K562 (cell line): ENCODE results near the gene CCDC144A. TPM values are rescaled to one million over a fixed set of nuclear protein-coding genes. Genes with fewer than 3 reads are reported as not detected.
"Not testable (repeated sequence)": the region's sequence is repeated elsewhere in the genome, so short reads cannot be mapped to it uniquely, and the experiment has no call there.

ENCODE experiments used
- ATAC-seq: fragments of 200-7000 bp; cut with Tn5 transposase; 3 replicates; pipeline ENCODE4 v1.9.1; 2020; ENCODE audit warnings: moderate library complexity
- BruUV-seq: library from RNA; stranded (reverse); fragments of 400-500 nt; replicated peaks from 2 replicates; lab custom pipeline; 2021; lab: Mats Ljungman, UMichigan
- CTCF ChIA-PET: fragments of 300-600 bp; formaldehyde crosslinking; extraction: SDS; loops from one replicate; lab custom pipeline; 2021; ENCODE audit warnings: low intra/inter-chr PET ratio; lab: Yijun Ruan, JAX
- POLR2A ChIA-PET: fragments of 300-600, 350-650 bp; sonication (Branson Sonifier 250); formaldehyde crosslinking; extraction: SDS; loops from one replicate; lab custom pipeline; 2021; ENCODE audit warnings: antibody characterized with exemption, inconsistent platforms; lab: Yijun Ruan, JAX
- DNase-seq, 4 experiments: peaks; one replicate each; pipeline versions ENCODE4 v3.0.0 to v3.0.0-alpha.2; 2011 to 2018; ENCODE audit warnings: low spot score in 3 of 4, mixed read lengths in 3 of 4; ENCODE audit errors: extremely low read depth in 1 of 4
- FAIRE-seq: peaks from 2 replicates; lab custom pipeline; 2011; peaks lifted over from hg19 to GRCh38; lab: Jason Lieb, UNC
- H2AFZ ChIP-seq: 2 replicates; pipeline ENCODE4 v1.6.0; 2011; ENCODE audit warnings: low read depth, low read length, control low read depth, inconsistent platforms
- H3K27ac ChIP-seq: fragments of 200-600 bp; 3 replicates; pipeline ENCODE4 v1.8.0; 2011; ENCODE audit warnings: low read depth, mild to moderate bottlenecking, control low read depth, inconsistent platforms, low read length, moderate library complexity, mixed read lengths; ENCODE audit errors: extremely low read depth
- H3K27me3 ChIP-seq, 2 experiments: fragments of 300-600 bp in 1 of 2; 2 replicates in 1 of 2; 3 replicates in 1 of 2; pipeline versions ENCODE4 v1.6.0 to v1.8.0; 2011; ENCODE audit warnings: inconsistent platforms in 2 of 2, low read length in 2 of 2, mild to moderate bottlenecking in 1 of 2, mixed read lengths in 1 of 2, moderate library complexity in 1 of 2; ENCODE audit not compliant: control insufficient read depth in 2 of 2, insufficient read depth in 2 of 2
- H3K36me3 ChIP-seq: fragments of 300-600 bp; 3 replicates; pipeline ENCODE4 v1.8.0; 2011; ENCODE audit warnings: mild to moderate bottlenecking, low read length, inconsistent platforms; ENCODE audit not compliant: control insufficient read depth, insufficient read depth
- H3K4me1 ChIP-seq, 2 experiments: fragments of 200-600 bp in 1 of 2; replicated peaks in 1 of 2; 2 replicates in 1 of 2; 3 replicates in 1 of 2; pipeline versions ENCODE4 v1.5.1 to v1.8.0; 2011; ENCODE audit warnings: inconsistent platforms in 2 of 2, low read length in 2 of 2, mild to moderate bottlenecking in 1 of 2, mixed read lengths in 1 of 2, moderate library complexity in 1 of 2; ENCODE audit not compliant: control insufficient read depth in 2 of 2, insufficient read depth in 2 of 2
- H3K4me2 ChIP-seq: 2 replicates; pipeline ENCODE4 v1.6.1; 2011; ENCODE audit warnings: low read length, control low read depth, inconsistent platforms, mixed read lengths; ENCODE audit not compliant: insufficient read depth
- H3K4me3 ChIP-seq: fragments of 200-600 bp; sonication (generic), shearing (Covaris generic); 2 replicates; pipeline ENCODE4 v1.5.1; 2016; ENCODE audit warnings: control low read depth, inconsistent platforms
- H3K79me2 ChIP-seq: fragments of 200-600 bp; 3 replicates; pipeline ENCODE4 v1.8.0; 2011; ENCODE audit warnings: low read length, inconsistent platforms; ENCODE audit not compliant: control insufficient read depth, insufficient read depth
- H3K9ac ChIP-seq, 2 experiments: 2 replicates each; pipeline versions ENCODE4 v1.6.0 to v1.6.1; 2011; ENCODE audit warnings: low read depth in 2 of 2, low read length in 2 of 2, control low read depth in 1 of 2, inconsistent platforms in 1 of 2, mild to moderate bottlenecking in 1 of 2, mixed read lengths in 1 of 2; ENCODE audit not compliant: insufficient read depth in 1 of 2
- H3K9me1 ChIP-seq: one replicate; pipeline ENCODE4 v1.6.0; 2011; ENCODE audit warnings: inconsistent platforms, mild to moderate bottlenecking, low read length, moderate library complexity; ENCODE audit not compliant: control insufficient read depth, insufficient read depth
- H3K9me3 ChIP-seq: replicated peaks from 2 replicates; pipeline ENCODE4 v1.5.1; 2011; ENCODE audit warnings: low read depth, low read length, inconsistent platforms; ENCODE audit not compliant: control insufficient read depth, insufficient read depth
- H4K20me1 ChIP-seq: replicated peaks from 2 replicates; pipeline ENCODE4 v1.6.1; 2011; ENCODE audit warnings: low read length, inconsistent platforms, mixed read lengths; ENCODE audit not compliant: control insufficient read depth, insufficient read depth
- REST ChIP-seq, 2 experiments: fragments of 450-650 bp; formaldehyde crosslinking in 1 of 2; IDR thresholded peaks; 2 replicates each; pipeline versions ENCODE4 v1.4.0 to v1.6.1; 2014 to 2020; ENCODE audit warnings: mild to moderate bottlenecking in 2 of 2, borderline replicate concordance in 1 of 2, low read depth in 1 of 2
- TCFL5 ChIP-seq: fragments of 250-450 bp; sonication (Bioruptor Pico); conservative IDR thresholded peaks from 2 replicates; pipeline ENCODE4 v1.6.1; 2021; ENCODE audit warnings: mild to moderate bottlenecking, moderate library complexity, matching md5 sums
- ZKSCAN1 ChIP-seq: fragments of 150-350 bp; IDR thresholded peaks from 2 replicates; pipeline ENCODE4 v1.6.1; 2016; ENCODE audit warnings: low read depth, low read length
- WGBS: fragments of 100-300 bp; shearing (Covaris generic); methylation state at CpG from one replicate; pipeline ENCODE4 v1.1.6; 2016; ENCODE audit warnings: low coverage, mixed read lengths; ENCODE audit not compliant: insufficient coverage; ENCODE audit errors: missing lambda C conversion rate; 5-methylcytosine and 5-hydroxymethylcytosine counted together
- in situ Hi-C: fragments of 300-500 bp; cut with MboI; formaldehyde crosslinking; loops from 4 replicates; pipeline ENCODE4 v1.15.0; 2018; ENCODE audit warnings: inconsistent platforms, mixed read lengths
- intact Hi-C: fragments of 100-400 bp; cut with micrococcal nuclease; formaldehyde crosslinking; loops from 2 replicates; pipeline ENCODE4 v1.14.2; 2022
- polyA plus RNA-seq, 8 experiments: library from polyadenylated mRNA; depleted of rRNA in 4 of 8; stranded (reverse) in 5 of 8; unstranded in 3 of 8; fragments of >200 nt; fragmentation: Nextera tagmentation in 2 of 8; fragmentation: Illumina TruSeq in 1 of 8; extraction: Ambion mirVana in 2 of 8; extraction: Trizol in 1 of 8; gene quantifications; 2 replicates each; pipeline versions ENCODE4 v1.2.1 to v1.2.3, GENCODE V29; 2011 to 2014; ENCODE audit warnings: inconsistent platforms in 1 of 8, missing spikeins in 1 of 8
- total RNA-seq, 7 experiments: library from RNA; depleted of rRNA in 6 of 7; stranded (reverse); fragments of >200 nt in 6 of 7; fragmentation: Illumina TruSeq in 2 of 7; extraction: Trizol in 2 of 7; gene quantifications; 2 replicates each; pipeline versions ENCODE4 v1.2.1 to v1.2.3, GENCODE V29; 2011 to 2021; ENCODE audit warnings: low replicate concordance in 1 of 7

The CCDC144A gene
- total and polyA plus RNA-seq, 9 of the 15 experiments (the other 6 are each of a cell fraction or from before 2014, with no cell fraction given): 0.03 to 0.76 (median 0.36) TPM

GRCh38 chr17:16817201-16817600 lies 127.2 kb downstream of the CCDC144A start (continued):
- TF ChIP-seq ZKSCAN1: no peak

- intact Hi-C loops, H2AFZ ChIP-seq, H3K4me3 ChIP-seq, H3K9me3 ChIP-seq, CTCF ChIA-PET, H3K9ac ChIP-seq, H4K20me1 ChIP-seq, H3K79me2 ChIP-seq, FAIRE-seq, H3K27ac ChIP-seq, H3K4me1 ChIP-seq, DNase-seq, H3K36me3 ChIP-seq, BruUV-seq, H3K9me1 ChIP-seq, ATAC-seq, H3K4me2 ChIP-seq: not testable (repeated sequence)
- in situ Hi-C loops: loop anchor here (10.0 kb wide), 1 partner anchor 1627 kb away; no protein-coding TSS in a partner anchor
- POLR2A ChIA-PET: interaction anchor here (0.6 kb wide), 1 partner anchor 1564 kb away, joined by 3 read pairs; no protein-coding TSS in a partner anchor
- H3K27me3 ChIP-seq: peaks cover 9 to 54% of the 10 kb centered on the region in 2 experiments; a peak in 3 of 5 replicates
- 3% methylated on average over 7 of the region's 7 CpGs for WGBS
Observed at GRCh38 chr17:16817940-16818339, 127.9 kb downstream of the CCDC144A start.

GRCh38 chr17:16818340-16818739 lies 128.3 kb downstream of the CCDC144A start:
- Histone ChIP-seq H3K27ac (no peak overlapping the region), H3K4me1 (no peaks in the 10 kb centered on the region; a peak in 2 of 5 replicates), H3K79me2 (no peaks in the 10 kb centered on the region), H3K9me3 (no peaks in the 10 kb centered on the region), H3K4me3 (no peak overlapping the region), H2AFZ (no peak overlapping the region), H3K36me3 (no peaks in the 10 kb centered on the region), H3K9me1 (no peaks in the 10 kb centered on the region), H3K9ac (no peak overlapping the region), H4K20me1 (no peaks in the 10 kb centered on the region), H3K4me2 (no peak overlapping the region), H3K27me3 (peaks cover 9 to 54% of the 10 kb centered on the region in 2 experiments; a peak in 3 of 5 replicates)
- FAIRE-seq (no peak), ATAC-seq (no peak; the same call in 2 of the 3 replicates), DNase-seq (no peak)
- no TSS peak for BruUV-seq
- in situ Hi-C loops: loop anchor here (10.0 kb wide), 1 partner anchor 1626 kb away; no protein-coding TSS in a partner anchor
- ChIA-PET POLR2A (no interaction called here), CTCF (no interaction called here)
- 0% methylated on average over 5 of the region's 5 CpGs for WGBS
- intact Hi-C loops: no loop called here
- TF ChIP-seq REST (IDR thresholded peaks at IDR 0.05; ENCODE audit: borderline replicate concordance) (no peak; the same call in 1 of the 2 replicates), REST (CRISPR knock-in tag; IDR thresholded peaks at IDR 0.05; ENCODE audit: low read depth) (no peak), TCFL5 (CRISPR knock-in tag) (no peak)
